Upper lobe of right lung (tissue), 1 donor: ENCODE data around the gene MAMDC2. TPM values are rescaled to one million over a fixed set of nuclear protein-coding genes. Genes with fewer than 3 reads are reported as not detected.

Experiments used
- ATAC-seq: fragments of 200-7000 bp; cut with Tn5 transposase; one replicate; pipeline ENCODE4 v1.9.1; 2020; ENCODE audit warnings: mild to moderate bottlenecking, moderate library complexity
- DNase-seq: peaks from one replicate; pipeline ENCODE4 v3.0.0-alpha.2; 2020
- H3K27ac ChIP-seq: fragments of 200-600 bp; one replicate; pipeline ENCODE4 v1.8.0; 2022
- H3K27me3 ChIP-seq: fragments of 200-600 bp; one replicate; pipeline ENCODE4 v1.8.0; 2022; ENCODE audit warnings: mild to moderate bottlenecking
- H3K36me3 ChIP-seq: fragments of 200-600 bp; one replicate; pipeline ENCODE4 v1.8.0; 2022
- H3K4me1 ChIP-seq: fragments of 200-600 bp; one replicate; pipeline ENCODE4 v1.8.0; 2022
- H3K4me3 ChIP-seq: fragments of 200-600 bp; one replicate; pipeline ENCODE4 v1.8.0; 2022; ENCODE audit warnings: mild to moderate bottlenecking
- H3K9me3 ChIP-seq: fragments of 200-600 bp; one replicate; pipeline ENCODE4 v1.8.0; 2022
- intact Hi-C: fragments of 100-400 bp; cut with DNase I; formaldehyde crosslinking; loops from one replicate; pipeline ENCODE4 v1.11.0; 2022
- total RNA-seq: library from RNA; stranded (reverse); fragmentation: NEBNext Ultra II Directional; extraction: Animal tissue kit (Norgen Biotek cat#: 25700); gene quantifications from one replicate; pipeline ENCODE4 v1.2.1, GENCODE V29; 2021
- TF ChIP-seq, protein P1 (sequence below): fragments of 200-600 bp; IDR thresholded peaks from one replicate; pipeline ENCODE4 v1.8.0; 2022; ENCODE audit warnings: antibody characterized with exemption
- donor health status: DM: no; HTN: yes; CAD: no; lungs with severe emphysema.

The MAMDC2 gene
- total RNA-seq, 1 donor from 2014 or later, result 72.0 TPM

DNA sequence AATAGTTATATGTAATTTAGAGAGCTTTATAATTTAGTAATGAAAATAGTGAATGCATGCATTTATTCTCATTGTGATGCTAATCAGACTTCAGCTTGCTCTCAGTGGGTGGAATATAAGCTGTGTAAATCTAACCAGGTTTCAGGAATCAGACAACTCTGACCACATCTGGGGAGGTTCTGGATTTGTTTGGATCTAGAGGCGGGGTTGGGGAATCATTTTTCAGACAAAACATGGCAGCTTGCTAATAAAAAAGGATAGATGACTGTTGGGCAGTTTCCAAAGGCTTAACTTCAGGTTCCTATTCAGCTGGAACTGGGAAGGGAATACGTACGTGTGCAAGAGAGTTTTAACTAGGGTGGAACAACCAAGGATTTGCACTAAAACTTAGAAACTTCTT lies 43.2 kb upstream of the MAMDC2 start:
- DNase-seq (no peak), ATAC-seq (no peak)
- TF ChIP-seq, protein P1, sequence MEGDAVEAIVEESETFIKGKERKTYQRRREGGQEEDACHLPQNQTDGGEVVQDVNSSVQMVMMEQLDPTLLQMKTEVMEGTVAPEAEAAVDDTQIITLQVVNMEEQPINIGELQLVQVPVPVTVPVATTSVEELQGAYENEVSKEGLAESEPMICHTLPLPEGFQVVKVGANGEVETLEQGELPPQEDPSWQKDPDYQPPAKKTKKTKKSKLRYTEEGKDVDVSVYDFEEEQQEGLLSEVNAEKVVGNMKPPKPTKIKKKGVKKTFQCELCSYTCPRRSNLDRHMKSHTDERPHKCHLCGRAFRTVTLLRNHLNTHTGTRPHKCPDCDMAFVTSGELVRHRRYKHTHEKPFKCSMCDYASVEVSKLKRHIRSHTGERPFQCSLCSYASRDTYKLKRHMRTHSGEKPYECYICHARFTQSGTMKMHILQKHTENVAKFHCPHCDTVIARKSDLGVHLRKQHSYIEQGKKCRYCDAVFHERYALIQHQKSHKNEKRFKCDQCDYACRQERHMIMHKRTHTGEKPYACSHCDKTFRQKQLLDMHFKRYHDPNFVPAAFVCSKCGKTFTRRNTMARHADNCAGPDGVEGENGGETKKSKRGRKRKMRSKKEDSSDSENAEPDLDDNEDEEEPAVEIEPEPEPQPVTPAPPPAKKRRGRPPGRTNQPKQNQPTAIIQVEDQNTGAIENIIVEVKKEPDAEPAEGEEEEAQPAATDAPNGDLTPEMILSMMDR, result no peak
- Histone ChIP-seq H3K36me3 (no peaks in the 10 kb centered on the region), H3K27ac (no peak overlapping the region), H3K9me3 (no peaks in the 10 kb centered on the region), H3K4me1 (peaks cover 14% of the 10 kb centered on the region), H3K27me3 (no peaks in the 10 kb centered on the region), H3K4me3 (no peak overlapping the region)
- intact Hi-C loops, result no loop called here

DNA sequence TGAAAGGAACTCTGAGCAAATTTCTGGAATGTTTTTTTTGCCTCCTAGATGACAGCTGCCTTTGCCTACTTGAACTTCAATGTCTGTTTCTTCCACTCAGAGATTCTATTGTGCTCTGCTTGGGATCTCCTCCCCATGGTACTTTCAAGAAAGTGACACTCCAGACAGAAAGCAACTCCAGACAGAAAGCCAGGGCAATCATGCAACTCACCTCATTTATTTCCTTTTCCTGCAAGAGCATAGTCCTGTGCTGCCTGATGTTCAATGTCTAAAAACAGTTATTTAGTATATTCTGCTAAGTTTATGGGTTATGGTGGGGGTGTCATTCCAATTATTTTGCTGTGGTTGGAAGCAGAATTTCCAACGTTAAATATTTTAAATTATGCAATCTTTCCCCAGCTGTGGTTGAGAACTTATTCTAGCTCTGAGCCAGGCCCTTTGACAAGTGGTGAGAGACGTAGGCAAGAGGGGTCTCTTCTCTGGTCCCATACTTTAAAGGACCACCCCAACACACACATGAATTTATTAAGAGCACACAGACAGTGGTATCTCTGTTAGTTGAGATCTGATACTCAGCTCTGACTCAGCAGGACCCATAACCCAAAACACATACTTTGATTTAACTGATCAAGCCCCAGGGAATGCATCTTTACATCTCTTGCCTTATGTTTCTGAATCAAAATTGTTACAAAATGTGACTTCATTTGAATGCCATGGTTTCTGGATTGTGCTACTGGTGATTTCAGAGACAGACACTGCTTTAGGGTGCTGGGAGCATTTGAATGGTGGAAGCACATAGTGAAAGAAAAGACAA lies 39.5 kb upstream of the MAMDC2 start:
- no peaks in the 10 kb centered on the region for H3K9me3 ChIP-seq
- TF ChIP-seq, protein P1, result no peak
- no peak overlapping the region for H3K4me3 ChIP-seq
- intact Hi-C loops, result no loop called here
- no peaks in the 10 kb centered on the region for H3K27me3 ChIP-seq
- DNase-seq (no peak), ATAC-seq (peak; percentile 42)
- H3K36me3 ChIP-seq, result no peaks in the 10 kb centered on the region
- H3K27ac ChIP-seq, result no peak overlapping the region
- no peaks in the 10 kb centered on the region for H3K4me1 ChIP-seq

DNA sequence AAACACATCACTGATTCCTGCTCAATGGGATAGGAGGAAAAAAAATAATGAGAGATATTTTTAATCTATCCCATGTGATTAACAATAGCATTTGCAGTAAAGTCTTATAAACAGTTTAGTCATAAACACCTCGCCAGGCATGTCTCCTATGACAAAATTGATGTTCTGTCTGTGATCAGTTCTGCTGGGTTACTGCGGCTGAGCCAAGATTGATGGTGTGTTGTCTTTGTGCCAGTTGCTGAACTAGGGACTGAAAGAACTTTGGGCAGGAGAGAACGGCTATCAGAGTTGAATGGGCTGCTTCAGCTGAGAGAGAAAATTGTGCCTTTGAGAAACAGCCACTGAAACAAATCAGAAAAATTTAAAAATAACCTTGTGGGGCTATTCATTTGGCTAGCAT lies 37.3 kb upstream of the MAMDC2 start:
- Histone ChIP-seq H3K36me3 (no peaks in the 10 kb centered on the region), H3K27me3 (no peaks in the 10 kb centered on the region), H3K27ac (no peak overlapping the region), H3K4me3 (no peak overlapping the region), H3K9me3 (no peaks in the 10 kb centered on the region), H3K4me1 (no peaks in the 10 kb centered on the region)
- peak; percentile 23 for ATAC-seq
- no peak for DNase-seq
- intact Hi-C loops, result no loop called here
- TF ChIP-seq, protein P1, result no peak

DNA sequence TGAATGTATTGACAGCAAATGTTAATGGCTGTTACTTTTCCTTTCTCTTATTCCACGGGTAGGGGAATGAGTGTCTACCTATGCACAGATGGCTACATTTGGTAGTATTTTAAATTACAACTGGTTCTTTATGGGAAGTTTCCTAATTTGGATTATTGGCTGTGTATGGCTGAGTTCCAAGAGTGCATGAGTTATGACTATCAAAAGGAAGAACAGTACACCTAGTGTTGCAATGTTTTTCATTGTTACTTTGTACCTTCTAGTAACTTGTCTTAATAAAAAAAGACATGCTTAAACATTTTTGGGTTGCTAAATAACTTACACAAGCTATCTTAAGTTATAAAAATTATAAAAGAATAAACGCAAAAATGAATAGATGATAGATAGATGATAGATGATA lies 35.8 kb upstream of the MAMDC2 start:
- Histone ChIP-seq H3K27me3 (no peaks in the 10 kb centered on the region), H3K36me3 (no peaks in the 10 kb centered on the region), H3K27ac (no peak overlapping the region), H3K4me1 (no peaks in the 10 kb centered on the region), H3K4me3 (no peak overlapping the region), H3K9me3 (no peaks in the 10 kb centered on the region)
- intact Hi-C loops, result no loop called here
- no peak for DNase-seq
- TF ChIP-seq, protein P1, result no peak
- no peak for ATAC-seq

DNA sequence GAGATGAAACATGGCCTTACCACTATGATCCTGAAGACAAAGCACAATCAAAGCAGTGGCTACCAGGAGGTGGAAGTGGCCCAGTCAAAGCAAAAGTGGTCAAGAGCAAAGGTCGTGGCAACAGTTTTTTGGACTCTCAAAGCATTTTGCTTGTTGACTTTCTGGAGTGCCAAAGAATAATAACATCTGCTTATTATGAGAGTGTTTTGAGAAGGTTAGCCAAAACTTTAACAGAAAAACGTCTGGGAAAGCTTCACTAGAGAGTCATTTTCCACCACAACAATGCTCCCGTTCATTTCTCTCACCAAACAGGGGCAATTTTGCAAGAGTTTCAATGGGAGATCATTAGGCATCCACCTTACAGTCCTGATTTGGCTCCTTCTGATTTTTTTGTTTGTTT lies 33.6 kb upstream of the MAMDC2 start:
- intact Hi-C loops, result no loop called here
- Histone ChIP-seq H3K27ac (no peak overlapping the region), H3K27me3 (no peaks in the 10 kb centered on the region), H3K36me3 (no peaks in the 10 kb centered on the region), H3K4me3 (no peak overlapping the region), H3K4me1 (no peaks in the 10 kb centered on the region), H3K9me3 (no peaks in the 10 kb centered on the region)
- ATAC-seq (no peak), DNase-seq (no peak)
- TF ChIP-seq, protein P1, result no peak

DNA sequence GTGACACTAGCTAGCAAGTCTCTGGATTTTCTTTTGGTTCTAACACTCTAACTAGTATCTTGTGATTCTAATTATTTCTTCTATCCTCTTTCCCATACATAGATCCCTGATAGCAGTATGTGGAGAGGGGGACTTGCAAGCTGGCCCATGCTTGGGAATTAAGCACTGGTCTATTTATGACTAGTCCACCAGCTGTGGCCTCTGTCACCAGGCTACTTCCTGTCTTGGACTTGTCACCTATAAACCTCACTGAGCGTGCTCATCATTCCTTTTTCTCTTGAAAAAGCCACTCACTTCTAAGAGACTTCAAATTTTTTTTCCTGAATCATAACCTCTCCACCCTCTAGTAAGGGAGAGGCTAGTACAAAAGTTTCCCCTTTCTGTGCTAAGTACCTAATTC lies 32.3 kb upstream of the MAMDC2 start:
- no peak for ATAC-seq
- no peak overlapping the region for H3K4me3 ChIP-seq
- TF ChIP-seq, protein P1, result no peak
- intact Hi-C loops, result no loop called here
- H3K27ac ChIP-seq, result no peak overlapping the region
- no peak for DNase-seq
- no peaks in the 10 kb centered on the region for H3K27me3 ChIP-seq
- H3K4me1 ChIP-seq, result no peaks in the 10 kb centered on the region
- no peaks in the 10 kb centered on the region for H3K9me3 ChIP-seq
- H3K36me3 ChIP-seq, result no peaks in the 10 kb centered on the region
